SU-DHL-6 (cell line): ENCODE results near the gene UBAC2.
A peak's percentile ranks its signal among the peaks of the same experiment; 100 is the strongest.

ENCODE experiments used
- H2AFZ ChIP-seq: fragments of 200-600 bp; sonication (generic); 2 replicates; pipeline ENCODE4 v1.6.1; 2014; ENCODE audit warnings: low read depth, mild to moderate bottlenecking, moderate library complexity, mixed read lengths, antibody characterized with exemption, low read length; ENCODE audit not compliant: severe bottlenecking
- H3F3A ChIP-seq: fragments of 200-600 bp; shearing (Covaris generic); 2 replicates; pipeline ENCODE4 v1.6.0; 2016; ENCODE audit warnings: antibody characterized with exemption, mild to moderate bottlenecking; ENCODE audit not compliant: insufficient read depth
- H3K27ac ChIP-seq: fragments of 200-600 bp; sonication (generic); 2 replicates; pipeline ENCODE4 v1.5.1; 2016; ENCODE audit warnings: low read depth, mild to moderate bottlenecking, low read length, moderate library complexity, mixed read lengths
- H3K27me3 ChIP-seq: fragments of 200-600 bp; sonication (generic), shearing (Covaris generic); 2 replicates; pipeline ENCODE4 v1.6.0; 2014; ENCODE audit warnings: mild to moderate bottlenecking, low read length
- H3K36me3 ChIP-seq: fragments of 200-600 bp; sonication (generic); 2 replicates; pipeline ENCODE4 v1.6.1; 2014; ENCODE audit warnings: mild to moderate bottlenecking, low read length, mixed read lengths
- H3K4me2 ChIP-seq: fragments of 300-600, 200-600 bp; shearing (Covaris generic), sonication (generic); 2 replicates; pipeline ENCODE4 v1.6.0; 2014; ENCODE audit warnings: low read length, low read depth, mild to moderate bottlenecking; ENCODE audit not compliant: poor library complexity, severe bottlenecking
- H3K4me3 ChIP-seq: fragments of 200-600 bp; sonication (generic); 2 replicates; pipeline ENCODE4 v1.5.1; 2014; ENCODE audit warnings: antibody characterized with exemption, low read length, mild to moderate bottlenecking, mixed read lengths; ENCODE audit not compliant: insufficient read depth, poor library complexity, severe bottlenecking
- H3K79me2 ChIP-seq: fragments of 200-600 bp; sonication (generic); 2 replicates; pipeline ENCODE4 v1.6.1; 2014; ENCODE audit warnings: mild to moderate bottlenecking, low read length, moderate library complexity; ENCODE audit not compliant: insufficient read depth
- H3K9ac ChIP-seq: fragments of 200-600 bp; sonication (generic); 2 replicates; pipeline ENCODE4 v1.7.0; 2014; ENCODE audit warnings: mild to moderate bottlenecking, low read length
- H3K9me2 ChIP-seq: fragments of 200-600 bp; sonication (generic); replicated peaks from 2 replicates; pipeline ENCODE4 v1.6.1; 2014; ENCODE audit warnings: low read length; ENCODE audit not compliant: insufficient read depth
- H3K9me3 ChIP-seq: fragments of 200-600 bp; sonication (generic); 2 replicates; pipeline ENCODE4 v1.6.1; 2014; ENCODE audit warnings: low read length, mixed read lengths; ENCODE audit not compliant: insufficient read depth
- H4K20me1 ChIP-seq: fragments of 200-600 bp; sonication (generic); 2 replicates; pipeline ENCODE4 v1.6.1; 2014; ENCODE audit warnings: low read depth, mild to moderate bottlenecking, antibody characterized with exemption, low read length, moderate library complexity, mixed read lengths
- CTCF ChIP-seq: fragments of 200-600 bp; sonication (generic); IDR thresholded peaks from one replicate; pipeline ENCODE4 v1.5.1; 2017; ENCODE audit warnings: antibody characterized with exemption, mild to moderate bottlenecking, low read length, moderate library complexity; ENCODE audit not compliant: insufficient read depth, poor library complexity, severe bottlenecking
- EZH2phosphoT487 ChIP-seq: fragments of 200-600 bp; sonication (generic), shearing (Covaris generic); conservative IDR thresholded peaks from 2 replicates; pipeline ENCODE4 v1.6.1; 2018; ENCODE audit warnings: mild to moderate bottlenecking, antibody characterized with exemption, low read length, moderate library complexity, mixed read lengths

UBAC2 gene

GRCh38 chr13:99265821-99266426 lies 65.3 kb downstream of the UBAC2 start:
- no peaks in the 10 kb centered on the region for H3K36me3 ChIP-seq
- 0 out of 2 replicates have a peak, but pooled peaks cover 3% of the 10 kb centered on the region for H4K20me1 ChIP-seq
- H3K9me2 ChIP-seq = no peaks in the 10 kb centered on the region
- no peak overlapping the region for H2AFZ ChIP-seq
- H3K79me2 ChIP-seq = no peaks in the 10 kb centered on the region
- no peaks in the 10 kb centered on the region for H3K9me3 ChIP-seq
- no peak overlapping the region for H3K4me3 ChIP-seq
- H3F3A ChIP-seq = peaks cover 10% of the 10 kb centered on the region
- H3K9ac ChIP-seq = no peak overlapping the region
- TF ChIP-seq CTCF (peak; percentile 42), EZH2phosphoT487 (no peak)
- no peak overlapping the region for H3K4me2 ChIP-seq
- H3K27me3 ChIP-seq = no peaks in the 10 kb centered on the region
- H3K27ac ChIP-seq = no peak overlapping the region

- TF ChIP-seq CTCF (no peak), EZH2phosphoT487 (no peak)
- no peaks in the 10 kb centered on the region for H3K27me3 ChIP-seq
- no peak overlapping the region for H3K27ac ChIP-seq
- H3K4me3 ChIP-seq = no peak overlapping the region
- peaks cover 10% of the 10 kb centered on the region for H3F3A ChIP-seq
- H4K20me1 ChIP-seq = 0 out of 2 replicates have a peak, but pooled peaks cover 3% of the 10 kb centered on the region
- H3K4me2 ChIP-seq = no peak overlapping the region
- H3K9me2 ChIP-seq = no peaks in the 10 kb centered on the region
- H3K9ac ChIP-seq = no peak overlapping the region
- no peaks in the 10 kb centered on the region for H3K79me2 ChIP-seq
- no peaks in the 10 kb centered on the region for H3K36me3 ChIP-seq
- no peaks in the 10 kb centered on the region for H3K9me3 ChIP-seq
- no peak overlapping the region for H2AFZ ChIP-seq
Observed at GRCh38 chr13:99266827-99267226, 66.2 kb downstream of the UBAC2 start.

GRCh38 chr13:99267927-99268326 lies 67.3 kb downstream of the UBAC2 start:
- no peak overlapping the region for H3K4me3 ChIP-seq
- 0 out of 2 replicates have a peak, but pooled peaks cover 3% of the 10 kb centered on the region for H4K20me1 ChIP-seq

More at GRCh38 chr13:99267927-99268326, 67.3 kb downstream of the UBAC2 start:
- Histone ChIP-seq H3K9ac (no peak overlapping the region), H3K27me3 (no peaks in the 10 kb centered on the region), H3K9me3 (no peaks in the 10 kb centered on the region), H3F3A (peaks cover 10% of the 10 kb centered on the region), H3K27ac (no peak overlapping the region), H3K4me2 (no peak overlapping the region), H2AFZ (no peak overlapping the region), H3K79me2 (no peaks in the 10 kb centered on the region), H3K36me3 (no peaks in the 10 kb centered on the region), H3K9me2 (no peaks in the 10 kb centered on the region)
- TF ChIP-seq CTCF (no peak), EZH2phosphoT487 (no peak)
